Ascending aorta (tissue), 2 donors: ENCODE results near the gene ACIN1. TPM values are rescaled to one million over a fixed set of nuclear protein-coding genes. Genes with fewer than 3 reads are reported as not detected.

ENCODE experiments used
- DNase-seq, 2 donors: peaks; one replicate each; pipeline ENCODE4 v3.0.0-alpha.2; 2019; ENCODE audit warnings: low spot score in 2 of 2
- H3K27ac ChIP-seq, 2 donors: fragments of 200-600 bp; sonication (generic); one replicate each; pipeline ENCODE4 v1.5.1; 2016 to 2017; ENCODE audit warnings: mild to moderate bottlenecking in 1 of 2
- H3K27me3 ChIP-seq: fragments of 200-600 bp; sonication (generic); one replicate; pipeline ENCODE4 v1.5.1; 2017
- H3K36me3 ChIP-seq, 2 donors: fragments of 200-600 bp; sonication (generic); one replicate each; pipeline ENCODE4 v1.5.1; 2016
- H3K4me1 ChIP-seq, 2 donors: fragments of 200-600 bp; sonication (generic); one replicate each; pipeline ENCODE4 v1.5.1; 2016 to 2017; ENCODE audit warnings: mild to moderate bottlenecking in 1 of 2
- H3K4me3 ChIP-seq, 2 donors: fragments of 200-600 bp; sonication (generic); one replicate each; pipeline ENCODE4 v1.5.1; 2016 to 2017; ENCODE audit warnings: mild to moderate bottlenecking in 1 of 2
- H3K9me3 ChIP-seq, 2 donors: fragments of 200-600 bp; sonication (generic); one replicate each; pipeline ENCODE4 v1.5.1; 2016
- CTCF ChIP-seq, 3 experiments: fragments of 200-600 bp in 2 of 3; fragments of 450-650 bp in 1 of 3; sonication (generic) in 2 of 3; IDR thresholded peaks; one replicate each; pipeline ENCODE4 v1.5.1; 2016 to 2019; ENCODE audit warnings: antibody characterized with exemption in 3 of 3, mild to moderate bottlenecking in 1 of 3, moderate library complexity in 1 of 3
- intact Hi-C: fragments of 100-400 bp; cut with DNase I; formaldehyde crosslinking; loops from one replicate; pipeline ENCODE4 v1.15.1; 2023
- total RNA-seq: library from RNA; depleted of rRNA; stranded (reverse); fragments of >200 nt; gene quantifications from one replicate; pipeline ENCODE4 v1.1.0, GENCODE V29; 2016

The ACIN1 gene
- total RNA-seq, 1 donor from 2014 or later: 58.9 TPM

- DNase-seq: no peak
- no peaks in the 10 kb centered on the region for H3K27me3 ChIP-seq
- H3K36me3 ChIP-seq: no peaks in the 10 kb centered on the region
- intact Hi-C loops: no loop called here
- H3K9me3 ChIP-seq: no peaks in the 10 kb centered on the region
- no peak overlapping the region for H3K4me3 ChIP-seq
- no peak overlapping the region for H3K27ac ChIP-seq
- TF ChIP-seq CTCF (IDR thresholded peaks at IDR 0.05): no peak
- H3K4me1 ChIP-seq: no peaks in the 10 kb centered on the region
Observed at GRCh38 chr14:23043754-23044153, 51.2 kb downstream of the ACIN1 start.

- H3K9me3 ChIP-seq: no peaks in the 10 kb centered on the region
- H3K27me3 ChIP-seq: no peaks in the 10 kb centered on the region
- DNase-seq: no peak
- H3K4me1 ChIP-seq: no peaks in the 10 kb centered on the region
- TF ChIP-seq CTCF (IDR thresholded peaks at IDR 0.05): no peak
- H3K27ac ChIP-seq: no peak overlapping the region
- intact Hi-C loops: no loop called here
- no peak overlapping the region for H3K4me3 ChIP-seq
- H3K36me3 ChIP-seq: no peaks in the 10 kb centered on the region
Observed at GRCh38 chr14:23043145-23043544, 51.8 kb downstream of the ACIN1 start.

- Histone ChIP-seq H3K27me3 (no peaks in the 10 kb centered on the region), H3K4me3 (no peak within 1 kb of the TSS), H3K36me3 (no peaks in the 10 kb centered on the region), H3K9me3 (no peaks in the 10 kb centered on the region), H3K27ac (no peak within 1 kb of the TSS), H3K4me1 (no peaks in the 10 kb centered on the region)
- TF ChIP-seq CTCF (IDR thresholded peaks at IDR 0.05): no peak
- intact Hi-C loops: no loop called here
- DNase-seq: no peak
Observed at GRCh38 chr14:23042162-23042965, 52.6 kb downstream of the ACIN1 start, which contains the start of gene PSMB11. Gene PSMB11, plus strand, starts transcription at chr14:23042212. Its CDS starts 14 bp downstream, at chr14:23042226.

GRCh38 chr14:23041729-23042128 lies 53.2 kb downstream of the ACIN1 start:
- intact Hi-C loops: no loop called here
- no peak for TF ChIP-seq CTCF (IDR thresholded peaks at IDR 0.05)
- Histone ChIP-seq H3K36me3 (no peaks in the 10 kb centered on the region), H3K9me3 (no peaks in the 10 kb centered on the region), H3K27ac (no peak overlapping the region), H3K4me3 (no peak overlapping the region), H3K27me3 (no peaks in the 10 kb centered on the region), H3K4me1 (no peaks in the 10 kb centered on the region)
- no peak for DNase-seq

- Histone ChIP-seq H3K27ac (no peak overlapping the region), H3K4me1 (no peaks in the 10 kb centered on the region), H3K9me3 (no peaks in the 10 kb centered on the region), H3K36me3 (no peaks in the 10 kb centered on the region), H3K27me3 (no peaks in the 10 kb centered on the region), H3K4me3 (no peak overlapping the region)
- intact Hi-C loops: no loop called here
- DNase-seq: no peak
- TF ChIP-seq CTCF (IDR thresholded peaks at IDR 0.05): no peak
Observed at GRCh38 chr14:23040100-23040499, 54.8 kb downstream of the ACIN1 start.
